HepG2 (cell line): Measurements from ENCODE around the gene TDRD6. TPM values are rescaled to one million over a fixed set of nuclear protein-coding genes. Genes with fewer than 3 reads are reported as not detected.
A peak's percentile ranks its signal among the peaks of the same experiment; 100 is the strongest.

Experiments
- ATAC-seq: fragments of 200-7000 bp; cut with Tn5 transposase; 3 replicates; pipeline ENCODE4 v1.9.1; 2020; ENCODE audit warnings: mild to moderate bottlenecking, moderate library complexity
- BruUV-seq: library from RNA; stranded (reverse); fragments of 400-500 nt; replicated peaks from 2 replicates; lab custom pipeline; 2021; lab: Mats Ljungman, UMichigan
- CTCF ChIA-PET: fragments of 300-600 bp; formaldehyde crosslinking; extraction: SDS; loops from one replicate; lab custom pipeline; 2021; ENCODE audit warnings: low total read pairs, inconsistent platforms, low intra/inter-chr PET ratio; lab: Yijun Ruan, JAX
- POLR2A ChIA-PET: fragments of 350-600 bp; sonication (Branson Sonifier 250); formaldehyde crosslinking; loops from one replicate; lab custom pipeline; 2020; ENCODE audit warnings: antibody characterized with exemption, inconsistent platforms; lab: Yijun Ruan, JAX
- DNase-seq: peaks from one replicate; pipeline ENCODE4 v3.0.0-alpha.2; 2015; ENCODE audit warnings: low spot score
- FAIRE-seq: peaks from 3 replicates; lab custom pipeline; 2011; peaks lifted over from hg19 to GRCh38; lab: Jason Lieb, UNC
- H2AFZ ChIP-seq: one replicate; pipeline ENCODE4 v1.6.1; 2011; ENCODE audit warnings: low read length, inconsistent platforms
- H3K27ac ChIP-seq: fragments of 300-600 bp; 3 replicates; pipeline ENCODE4 v1.8.0; 2011; ENCODE audit warnings: mixed run types, mild to moderate bottlenecking, mixed read lengths, low read length, inconsistent platforms; ENCODE audit not compliant: insufficient read depth; ENCODE audit errors: extremely low read length
- H3K27me3 ChIP-seq, 2 experiments: fragments of 200-600 bp in 1 of 2; 2 replicates in 1 of 2; 3 replicates in 1 of 2; pipeline versions ENCODE4 v1.6.0 to v1.8.0; 2011; ENCODE audit warnings: low read length in 2 of 2, mild to moderate bottlenecking in 2 of 2, moderate library complexity in 2 of 2, inconsistent platforms in 1 of 2; ENCODE audit not compliant: insufficient read depth in 2 of 2, control insufficient read depth in 1 of 2
- H3K36me3 ChIP-seq, 2 experiments: fragments of 200-600 bp in 1 of 2; replicated peaks in 1 of 2; 2 replicates in 1 of 2; 3 replicates in 1 of 2; pipeline versions ENCODE4 v1.5.1 to v1.8.0; 2011; ENCODE audit warnings: low read length in 2 of 2, inconsistent platforms in 1 of 2; ENCODE audit not compliant: insufficient read depth in 2 of 2, control insufficient read depth in 1 of 2
- H3K4me1 ChIP-seq: 2 replicates; pipeline ENCODE4 v1.5.1; 2012; ENCODE audit warnings: low read length, inconsistent platforms; ENCODE audit not compliant: insufficient read depth
- H3K4me2 ChIP-seq: 2 replicates; pipeline ENCODE4 v1.6.0; 2011; ENCODE audit warnings: low read depth, low read length, inconsistent platforms
- H3K4me3 ChIP-seq, 3 experiments: fragments of 200-600 bp in 1 of 3; sonication (generic), shearing (Covaris generic) in 1 of 3; replicated peaks in 1 of 3; 2 replicates each; pipeline ENCODE4 v1.5.1; 2011 to 2016; ENCODE audit warnings: low read length in 3 of 3, inconsistent platforms in 2 of 3, low read depth in 2 of 3, mild to moderate bottlenecking in 2 of 3, control low read depth in 1 of 3, mixed read lengths in 1 of 3; ENCODE audit not compliant: insufficient read depth in 1 of 3
- H3K79me2 ChIP-seq: one replicate; pipeline ENCODE4 v1.6.1; 2011; ENCODE audit warnings: low read length, inconsistent platforms; ENCODE audit not compliant: insufficient read depth
- H3K9ac ChIP-seq: 2 replicates; pipeline ENCODE4 v1.6.0; 2011; ENCODE audit warnings: mild to moderate bottlenecking, low read depth, low read length, inconsistent platforms; ENCODE audit not compliant: insufficient read depth
- H3K9me3 ChIP-seq: 2 replicates; pipeline ENCODE4 v1.5.1; 2012; ENCODE audit warnings: mild to moderate bottlenecking, low read length
- H4K20me1 ChIP-seq: 2 replicates; pipeline ENCODE4 v1.6.0; 2011; ENCODE audit warnings: inconsistent platforms, mild to moderate bottlenecking, low read length, moderate library complexity; ENCODE audit not compliant: insufficient read depth
- BCL6 ChIP-seq: IDR thresholded peaks from 2 replicates; pipeline ENCODE4 v1.6.1; 2016; ENCODE audit warnings: missing genetic modification reagents, missing compliant biosample characterization
- LCORL ChIP-seq, 2 experiments: fragments of 450-650 bp in 1 of 2; sonication (generic) in 1 of 2; formaldehyde crosslinking in 1 of 2; IDR thresholded peaks; 2 replicates each; pipeline versions ENCODE4 v1.5.0 to v1.6.1; 2017 to 2020; ENCODE audit warnings: antibody characterized with exemption in 1 of 2, missing genetic modification reagents in 1 of 2
- MIXL1 ChIP-seq: IDR thresholded peaks from 2 replicates; pipeline ENCODE4 v1.6.1; 2016
- STAG1 ChIP-seq: sonication (generic); formaldehyde crosslinking; IDR thresholded peaks from 2 replicates; pipeline ENCODE4 v1.4.0; 2020; ENCODE audit warnings: missing genetic modification reagents
- ZBTB1 ChIP-seq: sonication (generic); formaldehyde crosslinking; IDR thresholded peaks from 2 replicates; pipeline ENCODE4 v1.4.0; 2020; ENCODE audit warnings: missing genetic modification reagents, borderline replicate concordance
- ZFP41 ChIP-seq: sonication (generic); formaldehyde crosslinking; IDR thresholded peaks from 2 replicates; pipeline ENCODE4 v1.4.0; 2020; ENCODE audit warnings: mild to moderate bottlenecking, missing genetic modification reagents, borderline replicate concordance
- ZNF274 ChIP-seq: sonication (generic); formaldehyde crosslinking; IDR thresholded peaks from 2 replicates; pipeline ENCODE4 v1.5.1; 2020; ENCODE audit warnings: mild to moderate bottlenecking, missing genetic modification reagents
- ZNF383 ChIP-seq: sonication (generic); formaldehyde crosslinking; IDR thresholded peaks from 2 replicates; pipeline ENCODE4 v1.4.0; 2020; ENCODE audit warnings: missing genetic modification reagents, mild to moderate bottlenecking, borderline replicate concordance
- WGBS: methylation state at CpG from one replicate; pipeline ENCODE4 v1.1.6; 2017; ENCODE audit warnings: low lambda C conversion rate; 5-methylcytosine and 5-hydroxymethylcytosine counted together
- in situ Hi-C: cut with HindIII; loops from 2 replicates; pipeline ENCODE4 v1.10.0; 2017; ENCODE audit warnings: low pct_unique_long_range_greater_than_20kb; ENCODE audit not compliant: extremely low pct_ligation_motif_present
- intact Hi-C: fragments of 100-400 bp; cut with micrococcal nuclease; formaldehyde crosslinking; loops from one replicate; pipeline ENCODE4 v1.10.0; 2022; ENCODE audit not compliant: unreplicated experiment
- polyA plus RNA-seq, 8 experiments: library from polyadenylated mRNA; depleted of rRNA in 3 of 8; stranded (reverse) in 7 of 8; unstranded in 1 of 8; fragments of >200 nt; fragmentation: Illumina TruSeq in 4 of 8; extraction: Trizol in 4 of 8; gene quantifications; 2 replicates each; pipeline versions ENCODE4 v1.2.1 to v1.2.3, GENCODE V29; 2011 to 2016; ENCODE audit warnings: low read depth in 4 of 8, missing spikeins in 1 of 8, mixed read lengths in 1 of 8; ENCODE audit not compliant: insufficient read depth in 1 of 8
- total RNA-seq, 5 experiments: library from RNA; depleted of rRNA; stranded (reverse); fragments of >200 nt; fragmentation: Illumina TruSeq; extraction: Trizol; gene quantifications; 2 replicates each; pipeline ENCODE4 v1.2.3, GENCODE V29; 2016; ENCODE audit warnings: low read depth in 1 of 5
- TF ChIP-seq, protein P1 (sequence below): IDR thresholded peaks from 2 replicates; pipeline ENCODE4 v1.6.1; 2018; ENCODE audit warnings: missing genetic modification reagents, mild to moderate bottlenecking, missing compliant biosample characterization
- TF ChIP-seq, protein P2 (sequence below): IDR thresholded peaks from 2 replicates; pipeline ENCODE4 v1.6.1; 2016; ENCODE audit warnings: control low read depth
- TF ChIP-seq, protein P3 (sequence below): sonication (generic); formaldehyde crosslinking; IDR thresholded peaks from 2 replicates; pipeline ENCODE4 v1.9.0; 2022; ENCODE audit warnings: missing genetic modification reagents, mild to moderate bottlenecking, borderline replicate concordance
- TF ChIP-seq, protein P4 (sequence below): sonication (generic); formaldehyde crosslinking; IDR thresholded peaks from 2 replicates; pipeline ENCODE4 v1.5.0; 2020; ENCODE audit warnings: mild to moderate bottlenecking, missing genetic modification reagents, moderate library complexity
- TF ChIP-seq, protein P5 (sequence below), 2 experiments: sonication (generic) in 1 of 2; formaldehyde crosslinking in 1 of 2; IDR thresholded peaks; 2 replicates each; pipeline versions ENCODE4 v1.4.0 to v1.6.1; 2018 to 2020; ENCODE audit warnings: missing genetic modification reagents in 2 of 2, borderline replicate concordance in 1 of 2, low read depth in 1 of 2, mild to moderate bottlenecking in 1 of 2, missing biosample characterization in 1 of 2

The TDRD6 gene
- total and polyA plus RNA-seq, 2 of the 13 experiments (the other 11 are each of a cell fraction or from before 2014, with no cell fraction given): not detected

DNA sequence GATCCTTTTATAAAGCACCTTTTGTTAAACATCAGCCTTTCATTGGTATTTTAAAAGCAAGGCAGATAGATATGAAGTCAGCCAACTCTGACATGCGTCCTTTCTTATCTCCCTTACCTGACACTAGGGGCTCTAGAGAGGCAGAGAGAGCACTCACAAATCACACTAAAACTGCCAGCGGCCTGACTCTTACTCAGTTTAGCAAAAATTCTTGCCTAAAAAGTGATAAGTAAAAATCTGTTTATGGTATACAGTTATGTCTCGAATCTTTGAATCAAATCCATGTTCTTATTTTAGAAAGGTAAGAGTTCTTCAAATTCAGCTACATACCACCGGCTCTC lies 10.4 kb upstream of the TDRD6 start:
- H4K20me1 ChIP-seq: no peaks in the 10 kb centered on the region
- CTCF ChIA-PET: no interaction called here
- H3K9ac ChIP-seq: no peak overlapping the region
- in situ Hi-C loops: no loop called here
- POLR2A ChIA-PET: no interaction called here
- BruUV-seq: no TSS peak
- no peak overlapping the region for H2AFZ ChIP-seq
- no peaks in the 10 kb centered on the region for H3K4me1 ChIP-seq
- peak; percentile 87 for ATAC-seq
- no peak overlapping the region for H3K4me3 ChIP-seq
- intact Hi-C loops: loop anchor here (1.0 kb wide), 1 partner anchor 258 kb away; no protein-coding TSS in a partner anchor
- no peaks in the 10 kb centered on the region for H3K27me3 ChIP-seq
- no peaks in the 10 kb centered on the region for H3K79me2 ChIP-seq
- no peaks in the 10 kb centered on the region for H3K36me3 ChIP-seq
- 45% methylated on average over 4 of the region's 4 CpGs for WGBS
- no peak overlapping the region for H3K4me2 ChIP-seq
- TF ChIP-seq ZFP41 (CRISPR knock-in tag): no peak
- TF ChIP-seq ZBTB1 (CRISPR knock-in tag): no peak
- no peak for TF ChIP-seq BCL6 (CRISPR knock-in tag)
- TF ChIP-seq, protein P1, sequence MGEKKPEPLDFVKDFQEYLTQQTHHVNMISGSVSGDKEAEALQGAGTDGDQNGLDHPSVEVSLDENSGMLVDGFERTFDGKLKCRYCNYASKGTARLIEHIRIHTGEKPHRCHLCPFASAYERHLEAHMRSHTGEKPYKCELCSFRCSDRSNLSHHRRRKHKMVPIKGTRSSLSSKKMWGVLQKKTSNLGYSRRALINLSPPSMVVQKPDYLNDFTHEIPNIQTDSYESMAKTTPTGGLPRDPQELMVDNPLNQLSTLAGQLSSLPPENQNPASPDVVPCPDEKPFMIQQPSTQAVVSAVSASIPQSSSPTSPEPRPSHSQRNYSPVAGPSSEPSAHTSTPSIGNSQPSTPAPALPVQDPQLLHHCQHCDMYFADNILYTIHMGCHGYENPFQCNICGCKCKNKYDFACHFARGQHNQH: no peak
- no peak for TF ChIP-seq LCORL (IDR thresholded peaks at IDR 0.05)
- TF ChIP-seq LCORL (CRISPR knock-in tag; IDR thresholded peaks at IDR 0.05): no peak
- TF ChIP-seq, protein P2, sequence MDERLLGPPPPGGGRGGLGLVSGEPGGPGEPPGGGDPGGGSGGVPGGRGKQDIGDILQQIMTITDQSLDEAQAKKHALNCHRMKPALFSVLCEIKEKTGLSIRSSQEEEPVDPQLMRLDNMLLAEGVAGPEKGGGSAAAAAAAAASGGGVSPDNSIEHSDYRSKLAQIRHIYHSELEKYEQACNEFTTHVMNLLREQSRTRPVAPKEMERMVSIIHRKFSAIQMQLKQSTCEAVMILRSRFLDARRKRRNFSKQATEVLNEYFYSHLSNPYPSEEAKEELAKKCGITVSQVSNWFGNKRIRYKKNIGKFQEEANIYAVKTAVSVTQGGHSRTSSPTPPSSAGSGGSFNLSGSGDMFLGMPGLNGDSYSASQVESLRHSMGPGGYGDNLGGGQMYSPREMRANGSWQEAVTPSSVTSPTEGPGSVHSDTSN: no peak
- TF ChIP-seq, protein P3, sequence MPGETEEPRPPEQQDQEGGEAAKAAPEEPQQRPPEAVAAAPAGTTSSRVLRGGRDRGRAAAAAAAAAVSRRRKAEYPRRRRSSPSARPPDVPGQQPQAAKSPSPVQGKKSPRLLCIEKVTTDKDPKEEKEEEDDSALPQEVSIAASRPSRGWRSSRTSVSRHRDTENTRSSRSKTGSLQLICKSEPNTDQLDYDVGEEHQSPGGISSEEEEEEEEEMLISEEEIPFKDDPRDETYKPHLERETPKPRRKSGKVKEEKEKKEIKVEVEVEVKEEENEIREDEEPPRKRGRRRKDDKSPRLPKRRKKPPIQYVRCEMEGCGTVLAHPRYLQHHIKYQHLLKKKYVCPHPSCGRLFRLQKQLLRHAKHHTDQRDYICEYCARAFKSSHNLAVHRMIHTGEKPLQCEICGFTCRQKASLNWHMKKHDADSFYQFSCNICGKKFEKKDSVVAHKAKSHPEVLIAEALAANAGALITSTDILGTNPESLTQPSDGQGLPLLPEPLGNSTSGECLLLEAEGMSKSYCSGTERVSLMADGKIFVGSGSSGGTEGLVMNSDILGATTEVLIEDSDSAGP: no peak
- TF ChIP-seq, protein P4, sequence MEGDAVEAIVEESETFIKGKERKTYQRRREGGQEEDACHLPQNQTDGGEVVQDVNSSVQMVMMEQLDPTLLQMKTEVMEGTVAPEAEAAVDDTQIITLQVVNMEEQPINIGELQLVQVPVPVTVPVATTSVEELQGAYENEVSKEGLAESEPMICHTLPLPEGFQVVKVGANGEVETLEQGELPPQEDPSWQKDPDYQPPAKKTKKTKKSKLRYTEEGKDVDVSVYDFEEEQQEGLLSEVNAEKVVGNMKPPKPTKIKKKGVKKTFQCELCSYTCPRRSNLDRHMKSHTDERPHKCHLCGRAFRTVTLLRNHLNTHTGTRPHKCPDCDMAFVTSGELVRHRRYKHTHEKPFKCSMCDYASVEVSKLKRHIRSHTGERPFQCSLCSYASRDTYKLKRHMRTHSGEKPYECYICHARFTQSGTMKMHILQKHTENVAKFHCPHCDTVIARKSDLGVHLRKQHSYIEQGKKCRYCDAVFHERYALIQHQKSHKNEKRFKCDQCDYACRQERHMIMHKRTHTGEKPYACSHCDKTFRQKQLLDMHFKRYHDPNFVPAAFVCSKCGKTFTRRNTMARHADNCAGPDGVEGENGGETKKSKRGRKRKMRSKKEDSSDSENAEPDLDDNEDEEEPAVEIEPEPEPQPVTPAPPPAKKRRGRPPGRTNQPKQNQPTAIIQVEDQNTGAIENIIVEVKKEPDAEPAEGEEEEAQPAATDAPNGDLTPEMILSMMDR (CRISPR knock-in tag): peak; percentile 33
- TF ChIP-seq MIXL1 (CRISPR knock-in tag): no peak
- TF ChIP-seq ZNF274 (CRISPR knock-in tag): no peak
- TF ChIP-seq ZNF383 (CRISPR knock-in tag): no peak
- TF ChIP-seq, protein P5, sequence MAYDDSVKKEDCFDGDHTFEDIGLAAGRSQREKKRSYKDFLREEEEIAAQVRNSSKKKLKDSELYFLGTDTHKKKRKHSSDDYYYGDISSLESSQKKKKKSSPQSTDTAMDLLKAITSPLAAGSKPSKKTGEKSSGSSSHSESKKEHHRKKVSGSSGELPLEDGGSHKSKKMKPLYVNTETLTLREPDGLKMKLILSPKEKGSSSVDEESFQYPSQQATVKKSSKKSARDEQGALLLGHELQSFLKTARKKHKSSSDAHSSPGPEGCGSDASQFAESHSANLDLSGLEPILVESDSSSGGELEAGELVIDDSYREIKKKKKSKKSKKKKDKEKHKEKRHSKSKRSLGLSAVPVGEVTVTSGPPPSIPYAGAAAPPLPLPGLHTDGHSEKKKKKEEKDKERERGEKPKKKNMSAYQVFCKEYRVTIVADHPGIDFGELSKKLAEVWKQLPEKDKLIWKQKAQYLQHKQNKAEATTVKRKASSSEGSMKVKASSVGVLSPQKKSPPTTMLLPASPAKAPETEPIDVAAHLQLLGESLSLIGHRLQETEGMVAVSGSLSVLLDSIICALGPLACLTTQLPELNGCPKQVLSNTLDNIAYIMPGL (CRISPR knock-in tag; IDR thresholded peaks at IDR 0.05; ENCODE audit: borderline replicate concordance in 1 of 2, low read depth in 1 of 2): no peak
- TF ChIP-seq STAG1 (CRISPR knock-in tag): peak; percentile 35; the same call in 1 of the 2 replicates
- TF ChIP-seq, all 625 proteins: peak for 2
- peak; percentile 8 for FAIRE-seq
- no peaks in the 10 kb centered on the region for H3K9me3 ChIP-seq
- DNase-seq: peak; percentile 16
- H3K27ac ChIP-seq: no peak overlapping the region
